UCSD-AML1 (cell line): ENCODE measurements around the gene ZMIZ1.
"Not testable (repeated sequence)": the region's sequence is repeated elsewhere in the genome, so short reads cannot be mapped to it uniquely, and the experiment has no call there.

ENCODE experiments used
- DNase-seq: peaks from one replicate; lab custom pipeline; 2025; ENCODE audit not compliant: unreplicated experiment; lab: John Stamatoyannopoulos, UW

The ZMIZ1 gene

DNA sequence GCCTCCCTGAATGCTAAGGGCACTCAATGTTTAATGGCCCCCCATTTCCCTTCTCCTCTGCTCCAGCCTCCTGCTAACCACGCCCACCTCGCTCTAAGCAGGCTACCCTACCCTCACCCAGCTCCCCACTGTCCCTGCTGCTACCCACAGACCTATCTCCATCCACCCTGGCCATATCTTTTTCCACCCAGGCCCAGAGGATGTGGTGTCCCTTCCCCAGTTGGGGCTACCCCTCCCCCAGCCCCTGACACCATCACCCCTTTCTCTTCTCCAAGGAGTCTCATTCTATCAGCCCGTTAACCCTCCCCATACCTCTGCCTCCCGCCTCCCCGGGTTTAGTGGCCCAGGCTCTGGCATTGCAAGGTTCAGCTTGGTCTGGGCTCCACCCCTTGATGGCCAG, 249.6 kb downstream of the ZMIZ1 start:
- DNase-seq: peak; percentile 84

DNA sequence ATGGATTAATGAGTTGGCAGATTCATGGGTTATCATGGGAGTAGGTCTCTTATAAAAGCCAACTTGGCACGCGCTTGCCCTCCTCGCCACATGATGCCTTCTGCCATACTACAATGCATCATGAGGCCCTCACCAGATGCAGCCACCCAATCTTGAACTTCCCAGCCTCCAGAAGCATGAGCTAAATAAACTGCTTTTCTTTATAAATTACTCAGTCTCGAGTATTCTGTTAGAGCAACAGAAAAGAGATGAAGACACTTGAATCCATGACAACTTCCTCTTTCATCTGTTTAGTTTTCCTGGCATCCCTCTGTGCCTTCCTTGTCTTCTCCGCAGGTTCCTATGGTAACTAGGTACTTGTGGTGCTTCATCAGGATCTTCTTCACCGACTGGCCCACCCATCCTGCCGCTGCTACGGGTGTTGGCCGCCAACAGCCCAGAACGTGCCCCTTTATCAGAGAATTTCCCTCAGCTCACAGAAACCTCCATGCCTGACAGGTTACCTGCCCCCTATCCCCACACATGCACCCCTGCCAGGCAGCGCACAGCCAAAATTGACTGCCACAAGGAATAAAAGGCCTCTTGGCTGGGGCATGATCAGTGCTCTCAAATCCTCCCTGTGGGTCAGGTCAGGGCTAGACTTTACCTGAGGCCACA, 250.5 kb downstream of the ZMIZ1 start:
- DNase-seq: no peak

DNA sequence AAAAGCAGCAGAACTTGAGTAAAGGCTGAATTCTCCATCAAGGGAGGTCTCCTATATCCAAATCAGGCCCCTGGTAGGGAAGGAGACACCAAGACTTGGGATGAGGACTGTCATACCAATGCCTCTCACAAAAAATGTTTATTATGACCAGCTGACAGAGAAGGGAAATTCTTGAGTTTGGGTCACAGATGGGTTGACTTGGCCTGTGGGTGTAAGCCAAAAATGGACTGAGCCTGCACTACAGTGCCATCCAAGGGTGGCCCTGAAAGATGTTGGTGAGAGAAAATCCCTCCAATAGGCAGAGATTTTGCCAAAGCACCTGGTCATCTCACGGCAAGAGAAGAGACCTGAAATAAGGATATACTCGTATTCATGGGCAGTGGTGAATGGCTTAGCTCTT, 251.6 kb downstream of the ZMIZ1 start:
- DNase-seq: no peak

DNA sequence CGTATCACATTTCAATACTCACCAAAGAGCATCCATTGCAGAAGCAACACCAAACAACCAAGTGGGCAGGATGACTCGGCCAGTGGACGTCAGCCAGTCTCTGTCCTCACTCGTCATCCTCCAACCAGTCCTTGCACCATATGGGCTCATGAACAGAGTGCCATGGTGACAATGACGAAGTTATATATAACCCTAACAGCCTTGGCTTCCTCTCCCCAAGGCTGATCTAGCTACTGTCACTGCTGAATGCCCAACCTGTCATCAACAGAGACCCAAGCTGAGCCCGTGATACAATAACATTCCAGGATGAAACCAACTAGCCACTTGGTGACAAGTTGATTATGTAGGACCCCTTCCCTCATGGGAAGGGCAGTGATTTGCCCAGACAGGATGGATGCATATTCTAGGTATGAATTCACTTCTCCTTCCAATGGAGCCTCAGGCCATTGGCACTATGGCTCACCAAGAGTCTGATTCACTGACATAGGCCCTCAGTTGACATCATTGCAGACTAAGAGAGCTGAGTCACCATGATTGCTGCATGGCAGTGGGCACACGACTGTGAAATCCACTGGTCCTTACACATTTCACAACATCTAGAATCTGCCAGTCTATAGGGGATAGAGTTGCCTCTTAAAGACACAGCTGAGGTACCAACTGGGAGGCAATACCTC, 252.2 kb downstream of the ZMIZ1 start:
- no peak for DNase-seq

DNA sequence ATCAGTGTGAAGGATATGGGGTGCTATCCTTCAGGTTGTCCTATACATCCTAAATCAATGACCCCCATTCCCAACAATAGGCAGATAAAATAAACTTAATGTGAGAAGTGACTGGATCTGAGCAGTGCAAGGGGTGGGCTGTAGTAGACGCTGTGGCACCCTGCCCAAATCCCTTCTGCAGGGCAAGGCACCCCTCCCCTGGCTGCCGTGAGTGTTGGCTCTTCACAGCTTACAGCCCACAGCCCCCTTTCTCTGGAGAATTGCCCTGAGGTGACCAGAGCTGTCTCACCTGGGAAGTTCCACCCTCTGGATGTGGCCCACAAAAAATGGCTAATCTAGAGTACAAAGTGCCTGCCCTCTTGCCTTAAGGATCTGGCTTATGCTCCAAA, 252.7 kb downstream of the ZMIZ1 start:
- DNase-seq: no peak

DNA sequence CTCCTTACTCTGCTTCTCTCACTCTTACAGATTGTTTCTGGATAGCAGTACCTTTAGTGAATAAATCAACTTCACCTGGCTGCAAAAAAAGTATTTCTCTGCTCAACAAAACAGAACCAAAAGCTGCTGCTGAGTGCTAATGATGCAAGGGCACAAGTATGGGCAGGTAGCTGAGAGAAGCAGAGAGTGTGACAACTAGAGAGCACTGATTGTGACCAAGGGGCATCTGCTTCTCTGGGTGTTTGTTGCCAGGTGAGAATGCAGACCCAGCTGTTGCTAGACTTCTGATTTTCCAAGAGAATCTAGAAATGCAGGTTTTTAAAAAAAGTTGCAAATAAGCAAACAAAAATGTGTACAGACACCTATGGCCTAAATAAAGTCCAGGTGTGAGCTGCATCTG, 253.2 kb downstream of the ZMIZ1 start:
- DNase-seq: no peak

DNA sequence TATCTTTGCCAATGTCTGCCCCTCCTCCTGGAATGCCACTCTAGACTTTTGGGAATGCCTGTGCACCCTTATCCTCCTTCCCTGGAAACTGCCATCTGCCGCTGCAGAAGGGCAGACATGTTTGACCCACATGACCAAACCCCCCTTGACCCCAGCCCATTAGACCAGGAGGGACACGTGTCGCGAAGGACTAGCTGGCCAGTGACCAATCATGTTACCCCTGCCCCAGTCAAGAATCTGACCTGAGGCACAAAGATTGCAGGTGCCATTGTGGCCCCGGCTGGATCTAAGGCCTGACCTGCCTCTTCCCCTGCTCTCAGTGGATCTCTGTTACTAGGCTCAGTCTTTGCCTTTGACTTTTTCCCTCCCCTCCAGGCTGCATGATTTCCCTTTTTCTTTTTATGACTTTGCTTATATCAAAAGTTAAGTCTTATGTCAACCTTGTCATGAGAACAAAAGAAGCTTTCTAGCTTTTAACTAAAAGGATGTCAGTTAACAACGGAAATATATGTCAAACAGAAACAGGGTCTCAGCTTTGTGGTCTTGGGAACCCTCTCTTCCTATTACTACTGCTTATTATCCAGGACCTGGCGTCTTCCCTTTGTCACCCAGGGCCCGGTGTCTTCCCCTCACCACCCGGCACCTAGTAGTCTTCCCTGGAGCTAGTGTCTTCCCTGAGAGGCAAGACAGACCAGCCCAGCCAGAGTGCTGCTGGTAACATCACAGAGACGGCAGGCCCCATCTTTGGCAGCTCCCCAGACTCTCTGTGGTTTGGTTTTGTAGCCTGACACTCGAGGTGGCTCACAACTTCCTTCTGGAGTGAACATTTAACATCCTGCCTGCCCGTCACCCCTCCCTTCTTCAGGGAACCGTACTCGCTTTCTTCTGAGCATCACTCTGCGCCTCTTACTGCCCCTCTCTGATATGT, 254.1 kb downstream of the ZMIZ1 start:
- DNase-seq: peak; percentile 81

DNA sequence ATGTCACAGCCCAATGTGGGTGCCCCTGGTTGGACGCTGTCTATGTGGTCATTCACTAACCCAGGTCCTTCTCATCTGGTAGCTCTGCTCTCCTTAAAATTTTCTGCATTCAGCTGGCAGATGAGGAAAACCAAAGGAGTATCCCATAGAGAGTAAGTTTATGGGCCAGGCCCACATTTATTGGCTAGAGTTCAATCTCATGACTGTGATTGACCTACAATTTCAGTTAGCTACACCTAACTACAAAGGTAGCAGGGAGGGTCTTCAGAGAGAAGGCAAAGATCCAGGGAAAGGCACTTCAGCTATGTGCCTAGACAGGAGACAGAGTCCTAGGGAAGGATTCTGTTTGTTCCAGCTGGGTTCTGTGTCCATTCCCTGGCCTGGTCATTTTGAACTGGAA, 254.8 kb downstream of the ZMIZ1 start:
- no peak for DNase-seq

DNA sequence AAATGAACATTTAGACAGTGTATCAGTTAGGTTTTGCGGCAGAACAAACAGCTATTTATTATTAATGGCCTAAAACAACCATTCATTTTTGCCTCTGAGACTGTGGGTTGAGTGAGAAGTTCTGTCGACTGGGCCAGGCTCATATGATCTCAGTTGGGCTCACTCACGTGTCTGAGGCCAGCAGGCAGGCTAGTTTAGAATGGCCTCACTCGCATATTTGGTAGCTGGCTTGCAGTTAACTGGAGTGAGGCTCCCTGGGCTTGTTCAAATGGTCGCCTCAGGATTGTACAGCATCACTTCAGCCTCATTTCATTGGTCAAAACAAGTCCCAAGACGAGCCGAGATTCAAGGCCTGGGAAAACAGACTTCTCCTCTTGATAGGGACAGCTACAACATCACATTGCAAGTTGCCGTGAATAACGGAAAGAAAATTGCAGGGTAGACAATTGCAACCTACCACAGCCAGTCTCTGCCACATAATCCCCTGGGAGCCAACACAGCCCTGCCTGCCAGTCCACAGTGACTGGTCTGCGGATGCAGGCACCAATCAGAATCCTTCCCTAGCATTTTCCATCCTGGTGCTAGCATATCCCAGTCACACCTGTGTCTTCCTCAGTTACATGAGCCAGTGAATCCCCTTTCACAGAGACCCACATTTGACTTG, 255.4 kb downstream of the ZMIZ1 start:
- DNase-seq: no peak

DNA sequence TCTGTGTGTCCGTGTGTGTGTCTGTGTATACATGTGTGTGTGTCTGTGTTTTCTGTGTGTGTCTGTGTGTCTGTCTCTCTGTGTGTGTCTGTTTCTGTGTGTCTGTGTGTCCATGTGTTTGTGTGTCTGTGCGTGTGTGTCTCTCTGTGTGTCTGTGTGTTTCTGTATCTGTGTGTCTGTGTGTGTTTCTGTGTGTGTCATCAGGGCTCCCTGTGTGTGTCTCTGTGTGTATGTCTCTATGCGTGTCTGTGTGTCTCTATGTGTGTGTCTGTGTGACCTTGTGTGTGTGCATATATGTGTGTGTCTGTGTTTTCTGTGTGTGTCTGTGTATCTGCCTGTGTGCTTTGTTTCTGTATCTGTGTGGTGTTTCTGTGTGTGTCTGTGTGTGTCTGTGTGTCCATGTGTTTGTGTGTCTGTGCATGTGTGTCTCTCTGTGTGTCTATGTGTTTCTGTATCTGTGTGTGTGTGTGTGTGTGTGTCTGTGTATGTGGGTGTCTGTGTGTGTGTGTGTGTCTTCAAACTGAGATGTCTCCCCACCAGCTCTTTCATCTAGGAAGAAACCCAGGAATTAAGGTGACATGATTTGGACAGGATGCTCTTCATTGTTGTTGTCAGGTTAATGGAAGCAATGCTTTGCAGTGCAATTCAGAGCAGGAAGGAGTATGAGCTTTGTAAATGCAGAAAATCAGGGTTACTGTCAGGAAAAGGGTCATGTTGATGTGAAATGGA, 257.8 kb downstream of the ZMIZ1 start:
- DNase-seq: no peak

DNA sequence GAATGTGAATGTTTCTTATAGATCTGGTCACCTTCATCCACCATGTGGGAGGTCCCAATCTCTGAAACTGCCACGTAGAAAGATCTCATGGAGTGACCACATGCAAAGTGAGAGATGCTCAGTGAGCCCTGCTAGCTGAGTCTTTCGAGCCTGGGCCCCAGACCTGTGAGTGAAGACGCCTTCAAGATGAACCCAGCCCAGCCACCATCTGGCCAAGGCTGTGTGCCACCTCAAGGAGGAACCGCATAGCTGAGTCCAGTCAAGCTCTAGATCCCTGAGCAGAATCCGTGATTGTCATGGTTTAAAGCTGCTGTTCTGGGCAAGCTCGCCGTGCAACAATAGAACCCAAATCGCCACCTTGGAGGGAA, 258.3 kb downstream of the ZMIZ1 start:
- DNase-seq: no peak

DNA sequence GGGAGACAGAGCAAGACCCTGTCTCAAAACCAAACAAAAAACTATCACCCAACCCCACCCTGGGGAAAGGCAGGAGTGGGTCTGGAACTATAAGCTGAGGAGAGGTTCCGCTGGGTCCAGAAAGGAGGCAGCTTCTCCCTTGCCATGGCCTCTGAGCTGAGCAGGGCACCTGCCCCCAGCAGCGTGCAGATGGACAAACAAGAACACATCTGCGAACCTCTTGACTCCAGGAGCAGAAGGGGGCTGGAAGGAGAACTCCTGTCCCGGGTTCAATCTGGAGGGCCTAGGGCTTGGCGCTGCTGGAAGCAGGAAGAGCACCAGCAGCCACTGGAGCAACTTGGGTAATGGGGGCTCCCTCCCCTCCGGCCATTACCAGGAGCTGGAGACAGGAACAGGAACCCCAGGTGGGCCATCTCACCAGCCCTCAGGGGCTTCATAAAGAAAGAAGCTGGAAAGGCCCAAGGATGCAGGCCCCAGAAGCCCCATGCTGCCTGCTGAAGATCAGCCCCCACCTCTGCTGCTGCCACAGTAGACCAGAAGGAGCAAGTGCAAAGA, 259.5 kb downstream of the ZMIZ1 start:
- DNase-seq: no peak

DNA sequence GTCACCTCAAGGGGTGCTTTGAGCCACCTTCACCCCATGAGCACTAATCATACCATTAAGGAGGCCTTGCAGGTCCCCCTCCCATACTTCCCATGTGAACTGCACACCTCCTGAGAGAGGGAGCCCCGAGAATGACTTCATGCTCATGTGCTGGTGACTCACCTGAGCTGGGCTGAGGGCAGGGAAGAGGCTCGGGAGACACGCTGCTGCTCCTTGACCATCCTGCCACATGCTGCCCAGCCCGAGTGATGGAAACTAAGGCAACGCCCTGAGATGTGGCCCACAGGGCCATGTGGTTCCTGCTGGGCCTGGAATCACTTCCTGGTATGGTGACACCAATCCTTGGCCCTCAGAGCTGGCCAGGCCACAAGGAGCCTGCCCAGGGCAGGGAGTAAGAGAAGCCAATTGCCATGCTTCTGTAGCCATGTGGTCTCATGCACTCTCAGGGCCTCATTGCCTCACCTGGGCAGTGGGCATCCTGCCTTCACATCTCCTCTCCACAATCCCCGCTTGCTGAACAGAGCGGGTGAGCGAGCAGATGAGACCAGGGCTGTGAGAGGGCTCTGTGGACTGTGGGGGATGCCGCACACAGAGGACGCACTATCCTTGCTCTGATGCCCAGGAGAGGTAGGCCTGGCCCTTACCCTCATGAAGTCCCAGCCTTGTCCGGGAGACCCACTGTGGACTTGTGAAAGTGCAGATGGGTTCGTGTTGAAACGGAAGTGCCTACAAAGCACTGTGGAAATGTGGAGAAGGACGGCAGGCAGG, 260.2 kb downstream of the ZMIZ1 start:
- no peak for DNase-seq

DNA sequence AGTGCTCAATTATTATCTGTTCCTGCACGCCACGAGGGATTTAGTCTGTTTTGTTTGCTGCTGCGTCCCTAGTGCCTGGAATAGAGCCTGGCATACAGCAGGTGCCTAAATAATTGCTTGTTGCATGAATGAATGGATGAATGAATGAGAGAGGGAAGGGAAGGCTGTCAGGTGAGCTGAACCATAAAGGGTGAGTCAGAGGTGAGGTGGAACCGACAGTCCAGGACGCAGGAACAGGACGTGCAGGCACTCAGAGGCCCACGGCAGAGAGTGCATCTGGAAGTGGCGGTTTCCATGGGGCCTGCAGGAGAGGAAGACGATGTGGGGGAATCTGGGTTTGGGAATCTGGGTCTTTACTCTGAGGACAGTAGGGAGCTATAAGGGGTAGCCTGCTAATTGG, 260.8 kb downstream of the ZMIZ1 start:
- DNase-seq: no peak

DNA sequence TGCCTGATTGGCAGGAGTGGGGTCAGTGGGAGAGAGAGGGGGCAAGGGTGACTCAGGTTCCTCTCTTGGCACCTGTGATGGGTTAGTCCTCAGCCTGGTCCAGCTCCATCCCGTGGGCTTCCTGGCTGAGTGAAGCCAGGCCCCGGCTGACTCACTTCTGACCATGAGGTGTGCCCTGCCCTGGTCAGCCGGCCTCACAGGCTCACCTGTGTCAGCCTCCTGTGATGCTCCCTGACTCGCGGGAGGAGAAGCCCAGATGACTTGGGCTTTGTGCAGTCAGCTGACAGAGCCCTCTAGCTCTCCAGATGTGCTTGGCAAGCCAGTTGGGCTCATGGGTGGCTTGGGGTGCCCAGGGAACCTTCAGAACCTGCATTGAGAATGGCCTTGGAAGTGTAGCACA, 262.5 kb downstream of the ZMIZ1 start:
- no peak for DNase-seq

DNA sequence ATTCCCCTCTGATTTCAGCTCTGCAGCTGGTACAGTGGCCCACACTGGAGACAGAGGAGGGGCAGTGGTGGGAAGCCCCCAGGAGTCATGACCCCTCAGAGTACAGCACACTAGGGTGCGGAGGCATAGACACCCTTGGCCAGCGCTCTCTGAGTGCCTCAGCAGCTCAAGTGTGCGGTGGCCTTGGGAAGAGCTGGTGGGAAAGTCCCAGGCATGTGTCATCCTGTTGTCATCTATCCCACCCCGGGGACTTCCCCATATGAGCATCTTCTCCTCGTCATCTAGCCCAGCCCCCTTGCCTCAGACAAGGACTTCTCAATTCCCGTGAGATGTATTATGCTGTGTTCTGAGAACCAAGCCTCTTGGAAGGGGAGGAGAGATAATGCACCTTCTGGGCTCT, 262.9 kb downstream of the ZMIZ1 start:
- DNase-seq: no peak

DNA sequence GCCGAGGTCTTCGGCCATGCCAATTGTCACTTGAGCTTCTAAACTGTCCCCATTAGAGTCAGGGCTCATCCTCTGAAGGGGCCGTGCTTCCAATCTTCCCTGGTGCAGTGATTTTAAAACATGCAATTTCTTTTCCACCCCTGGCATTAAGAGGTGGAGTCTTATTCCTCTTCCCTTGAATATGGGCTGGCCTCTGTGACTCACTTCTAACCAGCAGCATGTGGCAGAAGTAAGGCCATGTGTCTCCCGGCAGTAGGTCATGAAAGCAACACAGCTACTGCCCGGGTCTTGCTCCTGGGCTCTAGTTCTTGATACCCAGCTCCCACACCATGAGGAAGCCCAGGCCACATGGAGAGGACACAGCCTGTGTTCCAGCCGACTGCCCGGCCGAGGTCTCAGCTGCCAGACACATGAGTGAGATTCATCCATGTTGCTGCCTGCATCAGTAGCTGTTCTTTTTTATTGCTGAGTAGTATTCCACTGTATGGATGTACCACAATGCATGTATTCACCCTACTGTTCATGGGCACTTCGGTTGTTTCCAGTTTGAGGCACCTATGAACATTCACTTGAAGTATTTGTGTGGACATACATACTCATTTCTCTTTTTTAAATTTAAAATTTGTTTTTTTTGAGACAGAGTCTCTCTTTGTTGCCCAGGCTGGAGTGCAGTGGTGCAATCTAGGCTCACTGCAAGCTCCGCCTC, 264.0 kb downstream of the ZMIZ1 start:
- not testable (repeated sequence) for DNase-seq

DNA sequence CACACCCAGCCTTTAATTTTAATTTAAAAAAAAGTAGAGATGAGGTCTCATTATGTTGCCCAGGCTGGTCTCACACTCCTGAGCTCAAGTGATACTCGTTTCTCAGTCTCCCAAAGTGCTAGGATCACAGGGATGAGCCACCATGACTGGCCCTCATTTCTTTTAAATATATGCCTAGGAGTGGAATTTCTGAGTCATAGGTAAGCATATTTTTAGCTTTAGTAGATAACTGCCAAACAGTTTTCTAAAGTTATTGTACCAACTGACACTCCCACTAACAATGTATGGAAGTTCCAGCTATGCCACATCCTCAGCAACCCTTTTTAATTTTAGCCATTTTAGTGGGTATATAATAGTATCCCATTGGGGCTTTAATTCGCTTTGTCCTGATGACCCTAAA, 264.7 kb downstream of the ZMIZ1 start:
- no peak for DNase-seq

DNA sequence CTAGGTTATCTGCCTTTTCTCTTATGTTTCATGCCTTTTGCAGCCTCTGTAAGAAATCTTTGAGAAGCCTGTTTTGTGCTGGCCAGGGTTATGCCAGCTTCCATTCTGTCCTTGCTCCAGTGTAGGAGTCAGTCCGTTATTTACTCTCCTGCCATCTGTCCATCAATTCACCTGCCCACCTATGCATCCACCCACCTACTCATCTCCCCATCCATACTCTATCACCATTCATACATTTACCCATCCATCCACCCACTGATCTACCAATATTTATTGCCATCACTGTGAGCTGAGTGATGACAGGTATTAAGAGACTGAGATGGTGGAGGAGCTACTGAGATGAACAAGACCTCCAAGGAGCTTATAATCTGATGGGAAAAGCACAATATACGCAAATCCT, 265.8 kb downstream of the ZMIZ1 start:
- DNase-seq: no peak
